Measurements from ENCODE around the gene TBC1D12. TPM values are rescaled to one million over a fixed set of nuclear protein-coding genes. Genes with fewer than 3 reads are reported as not detected.

Gene TBC1D12
- total RNA-seq, 1 donor from 2014 or later = 12.9 TPM

DNA sequence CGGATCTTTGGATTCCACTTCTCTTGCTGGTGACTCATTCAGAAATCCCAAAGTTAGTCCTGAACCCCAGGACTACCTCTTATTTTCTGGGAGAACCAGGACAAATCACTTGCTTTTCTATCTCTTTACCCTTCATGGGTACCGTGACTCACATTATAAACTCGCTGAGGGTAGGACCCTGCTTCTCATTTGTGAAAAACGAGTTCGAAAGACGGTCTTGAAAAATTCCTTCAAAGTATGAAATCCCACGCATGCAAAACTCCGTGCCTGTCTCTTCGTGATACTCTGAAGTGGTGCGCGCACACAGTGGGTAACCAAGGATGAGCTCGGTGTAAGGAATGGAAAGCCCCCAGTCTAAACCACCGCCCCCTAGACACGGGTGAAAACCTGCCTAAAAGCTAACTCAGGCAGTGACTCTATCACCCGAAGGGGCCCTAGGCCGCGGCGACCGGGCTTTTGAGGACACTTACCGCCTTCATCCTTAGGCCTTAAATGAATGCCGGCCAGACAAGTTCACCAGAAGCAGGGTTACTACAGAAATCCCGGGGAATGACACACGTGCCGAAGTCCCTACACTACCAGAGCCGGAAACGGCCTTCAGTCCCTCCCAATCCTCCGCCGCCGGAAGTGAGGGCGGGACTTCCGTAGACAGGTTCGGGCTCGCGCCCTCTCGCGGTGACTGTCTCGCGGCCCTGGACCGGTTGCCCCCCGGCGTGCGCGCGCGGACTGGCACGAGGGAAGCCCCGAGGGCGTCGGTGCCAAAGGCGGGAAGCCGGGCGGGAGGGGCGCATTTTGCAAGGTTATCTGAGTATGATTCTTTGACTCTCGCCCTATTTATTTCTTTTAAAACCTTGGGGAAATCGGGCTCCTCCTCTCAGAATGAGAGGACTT, 39.7 kb upstream of the TBC1D12 start, which contains the start of gene NOC3L:
TSS of gene NOC3L (minus strand) at position 580 of the 891 bp plus-strand sequence. CDS start at position 479, 101 bp downstream.
- DNase-seq (ENCODE audit: low read depth) = peak; percentile 69
- H3K4me3 ChIP-seq (ENCODE audit: low read depth, low read length) = peak within 1 kb of the TSS; percentile 93
- TF ChIP-seq, protein P1, sequence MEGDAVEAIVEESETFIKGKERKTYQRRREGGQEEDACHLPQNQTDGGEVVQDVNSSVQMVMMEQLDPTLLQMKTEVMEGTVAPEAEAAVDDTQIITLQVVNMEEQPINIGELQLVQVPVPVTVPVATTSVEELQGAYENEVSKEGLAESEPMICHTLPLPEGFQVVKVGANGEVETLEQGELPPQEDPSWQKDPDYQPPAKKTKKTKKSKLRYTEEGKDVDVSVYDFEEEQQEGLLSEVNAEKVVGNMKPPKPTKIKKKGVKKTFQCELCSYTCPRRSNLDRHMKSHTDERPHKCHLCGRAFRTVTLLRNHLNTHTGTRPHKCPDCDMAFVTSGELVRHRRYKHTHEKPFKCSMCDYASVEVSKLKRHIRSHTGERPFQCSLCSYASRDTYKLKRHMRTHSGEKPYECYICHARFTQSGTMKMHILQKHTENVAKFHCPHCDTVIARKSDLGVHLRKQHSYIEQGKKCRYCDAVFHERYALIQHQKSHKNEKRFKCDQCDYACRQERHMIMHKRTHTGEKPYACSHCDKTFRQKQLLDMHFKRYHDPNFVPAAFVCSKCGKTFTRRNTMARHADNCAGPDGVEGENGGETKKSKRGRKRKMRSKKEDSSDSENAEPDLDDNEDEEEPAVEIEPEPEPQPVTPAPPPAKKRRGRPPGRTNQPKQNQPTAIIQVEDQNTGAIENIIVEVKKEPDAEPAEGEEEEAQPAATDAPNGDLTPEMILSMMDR (conservative IDR thresholded peaks at IDR 0.05; ENCODE audit: low read depth, low read length) = peak; percentile 69

DNA sequence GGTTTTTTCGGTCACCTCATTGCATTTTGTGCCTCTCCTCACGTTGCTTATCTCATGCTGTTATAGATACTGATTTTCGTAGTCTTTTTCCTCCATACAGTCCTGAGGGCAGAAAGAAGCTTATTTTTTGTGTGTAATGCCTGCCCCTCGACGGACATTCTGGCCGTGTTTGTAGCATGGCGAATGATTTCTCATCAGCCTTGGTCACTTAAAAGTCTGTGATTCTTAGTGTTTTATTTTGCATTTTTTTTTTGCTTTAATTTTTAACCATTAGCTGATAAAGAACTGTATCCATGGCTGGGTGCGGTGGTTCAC, 39.1 kb upstream of the TBC1D12 start:
- TF ChIP-seq, protein P1 (conservative IDR thresholded peaks at IDR 0.05; ENCODE audit: low read depth, low read length) = no peak
- DNase-seq (ENCODE audit: low read depth) = no peak
- H3K4me3 ChIP-seq (ENCODE audit: low read depth, low read length) = peak overlapping the region; percentile 93

DNA sequence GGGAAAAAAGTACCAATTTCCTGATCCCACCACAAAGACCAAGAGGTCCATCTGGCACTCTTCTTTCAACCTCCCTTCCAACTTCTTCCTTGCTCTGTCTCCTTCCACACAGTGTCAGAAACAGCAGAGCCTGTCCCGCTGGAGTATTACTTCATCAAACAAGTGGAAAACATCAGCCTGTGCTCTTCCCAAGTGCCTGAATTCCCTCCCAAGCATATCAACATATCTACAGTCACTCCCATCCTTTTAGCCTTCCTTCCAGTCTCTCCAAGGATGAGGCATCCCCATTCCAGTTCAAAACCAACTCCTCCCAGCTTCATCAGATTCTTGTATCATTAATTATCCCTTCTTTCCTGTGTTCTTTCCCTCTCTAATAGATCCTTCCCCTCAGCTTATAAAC, 37.9 kb upstream of the TBC1D12 start:
- TF ChIP-seq, protein P1 (conservative IDR thresholded peaks at IDR 0.05; ENCODE audit: low read depth, low read length) = no peak
- DNase-seq (ENCODE audit: low read depth) = no peak
- H3K4me3 ChIP-seq (ENCODE audit: low read depth, low read length) = no peak overlapping the region

DNA sequence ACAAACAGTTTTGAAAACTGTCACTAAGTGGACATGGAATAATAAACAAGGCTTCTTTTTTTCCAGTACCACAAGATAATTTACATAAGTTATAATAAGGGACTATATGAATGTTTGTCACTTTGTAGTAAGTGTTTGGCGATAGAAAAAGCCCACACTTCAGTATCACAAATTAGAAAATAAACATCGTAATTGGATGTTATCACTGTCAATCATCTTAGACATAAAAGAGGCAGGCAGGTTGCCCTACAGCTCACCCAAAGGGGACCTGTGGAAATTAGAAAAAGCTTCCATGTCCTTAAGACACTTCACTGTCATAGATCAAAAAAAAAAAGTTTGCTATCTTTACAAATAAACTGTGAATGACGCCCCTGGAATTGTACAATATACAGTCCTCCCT, 36.0 kb upstream of the TBC1D12 start:
- no peak for DNase-seq (ENCODE audit: low read depth)
- no peak overlapping the region for H3K4me3 ChIP-seq (ENCODE audit: low read depth, low read length)

DNA sequence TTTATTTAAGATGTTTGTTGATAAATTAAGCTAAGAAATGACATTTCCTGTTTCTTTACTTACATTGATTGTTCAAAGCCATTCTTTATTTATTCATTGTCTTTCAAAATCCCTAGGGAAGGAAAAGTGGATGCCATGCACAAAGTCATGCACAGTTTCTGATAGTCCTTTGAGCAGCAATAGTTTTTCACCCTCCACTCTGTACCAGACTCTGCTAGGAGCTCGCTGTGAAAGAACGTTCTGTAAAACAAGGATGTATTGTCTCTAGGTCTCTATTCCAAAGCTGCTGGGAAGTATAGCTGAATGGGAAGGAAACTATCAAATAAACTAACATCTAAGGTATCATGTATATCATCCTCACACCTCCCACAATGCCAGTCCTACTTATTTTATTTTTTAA, 31.8 kb upstream of the TBC1D12 start:
- DNase-seq (ENCODE audit: low read depth) = no peak
- TF ChIP-seq, protein P1 (conservative IDR thresholded peaks at IDR 0.05; ENCODE audit: low read depth, low read length) = no peak

More for the DNA sequence above, 36.0 kb upstream of the TBC1D12 start:
- TF ChIP-seq, protein P1 (conservative IDR thresholded peaks at IDR 0.05; ENCODE audit: low read depth, low read length) = no peak

DNA sequence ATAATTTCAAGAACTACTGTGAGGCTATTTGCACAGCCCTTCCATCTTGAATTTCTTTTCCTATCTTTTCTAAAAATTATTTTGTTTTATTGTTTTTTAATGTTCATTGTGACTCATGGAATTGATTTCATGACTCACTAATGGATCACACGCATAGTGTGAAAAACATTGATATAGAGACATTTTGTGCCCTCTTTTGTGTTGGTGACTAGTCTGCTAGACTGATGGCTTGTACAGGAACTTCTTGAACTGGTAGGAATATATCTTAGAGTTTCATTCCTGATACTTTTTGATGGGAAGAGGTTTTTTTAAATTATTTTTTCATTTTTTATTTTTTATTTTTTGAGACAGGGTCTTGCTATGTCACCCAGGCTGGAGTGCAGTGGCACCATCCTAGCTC, 27.0 kb upstream of the TBC1D12 start:
- no peak overlapping the region for H3K4me3 ChIP-seq (ENCODE audit: low read depth, low read length)
- TF ChIP-seq, protein P1 (conservative IDR thresholded peaks at IDR 0.05; ENCODE audit: low read depth, low read length) = no peak
- no peak for DNase-seq (ENCODE audit: low read depth)

More for the DNA sequence above, 31.8 kb upstream of the TBC1D12 start:
- H3K4me3 ChIP-seq (ENCODE audit: low read depth, low read length) = no peak overlapping the region

DNA sequence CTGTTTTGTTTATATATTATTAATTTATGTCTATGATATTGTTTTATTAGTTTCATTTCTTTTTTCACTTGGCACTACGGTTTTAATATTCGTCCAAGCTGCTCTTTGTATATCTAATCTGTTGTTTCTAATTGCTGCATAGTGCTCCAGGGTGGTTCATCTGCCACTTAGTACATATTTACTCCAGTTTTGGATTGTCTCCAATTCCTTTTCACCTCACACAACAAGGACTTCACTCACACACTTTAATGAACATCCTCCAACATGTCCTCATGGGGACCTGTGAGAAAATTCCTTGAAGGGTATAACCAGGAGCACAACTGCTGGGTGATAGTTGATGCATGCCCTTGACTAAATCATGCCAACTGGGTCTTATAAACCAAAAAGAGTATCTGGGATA, 25.5 kb upstream of the TBC1D12 start:
- TF ChIP-seq, protein P1 (conservative IDR thresholded peaks at IDR 0.05; ENCODE audit: low read depth, low read length) = no peak
- no peak for DNase-seq (ENCODE audit: low read depth)

More for the DNA sequence above, 25.5 kb upstream of the TBC1D12 start:
- H3K4me3 ChIP-seq (ENCODE audit: low read depth, low read length) = no peak overlapping the region
